PC-3 (cell line): ENCODE results near the gene HNRNPM. TPM values are rescaled to one million over a fixed set of nuclear protein-coding genes. Genes with fewer than 3 reads are reported as not detected.

ENCODE experiments used
- ATAC-seq: fragments of 200-7000 bp; cut with Tn5 transposase; 2 replicates; pipeline ENCODE4 v1.9.1; 2020; ENCODE audit warnings: mild to moderate bottlenecking, moderate library complexity
- BruUV-seq: library from RNA; stranded (reverse); fragments of 400-500 nt; replicated peaks from 2 replicates; lab custom pipeline; 2021; lab: Mats Ljungman, UMichigan
- CTCF ChIA-PET: fragments of 300-600 bp; sonication (Branson Sonifier 250); formaldehyde crosslinking; loops from one replicate; lab custom pipeline; 2022; ENCODE audit warnings: antibody characterized with exemption; lab: Charles Lee
- POLR2A ChIA-PET: fragments of 300-600 bp; sonication (Branson Sonifier 250); formaldehyde crosslinking; loops from one replicate; lab custom pipeline; 2022; ENCODE audit warnings: antibody characterized with exemption; ENCODE audit not compliant: unreplicated experiment; lab: Charles Lee
- DNase-seq: peaks from one replicate; pipeline ENCODE4 v3.0.0-alpha.2; 2015
- H2AFZ ChIP-seq: fragments of 300-600 bp; sonication (generic); 2 replicates; pipeline ENCODE4 v1.6.0; 2016; ENCODE audit warnings: antibody characterized with exemption, low read length
- H3F3A ChIP-seq: fragments of 300-600 bp; sonication (generic); one replicate; pipeline ENCODE4 v1.6.0; 2017; ENCODE audit warnings: antibody characterized with exemption, low read length, control low read depth, mild to moderate bottlenecking; ENCODE audit not compliant: unreplicated experiment
- H3K27ac ChIP-seq: fragments of 300-600 bp; sonication (generic); 2 replicates; pipeline ENCODE4 v1.5.1; 2016; ENCODE audit warnings: mild to moderate bottlenecking, low read length
- H3K27me3 ChIP-seq: fragments of 300-600 bp; sonication (generic); 2 replicates; pipeline ENCODE4 v1.6.1; 2016; ENCODE audit warnings: low read length, mixed read lengths
- H3K36me3 ChIP-seq: fragments of 300-600 bp; sonication (generic); 2 replicates; pipeline ENCODE4 v1.6.1; 2016; ENCODE audit warnings: low read depth, mixed run types, low read length, mixed read lengths
- H3K4me1 ChIP-seq: fragments of 300-600 bp; sonication (generic); 2 replicates; pipeline ENCODE4 v1.5.1; 2016; ENCODE audit warnings: low read length; ENCODE audit not compliant: insufficient read depth
- H3K4me2 ChIP-seq: fragments of 300-600 bp; sonication (generic); 2 replicates; pipeline ENCODE4 v1.6.0; 2016; ENCODE audit warnings: low read length
- H3K4me3 ChIP-seq: fragments of 300-600 bp; sonication (generic); 2 replicates; pipeline ENCODE4 v1.5.1; 2016; ENCODE audit warnings: mild to moderate bottlenecking, low read length, mixed read lengths
- H3K79me2 ChIP-seq: fragments of 300-600 bp; sonication (generic); 2 replicates; pipeline ENCODE4 v1.6.1; 2017; ENCODE audit warnings: low read length, mixed read lengths
- H3K9ac ChIP-seq: fragments of 300-600 bp; sonication (generic); 2 replicates; pipeline ENCODE4 v1.6.0; 2016; ENCODE audit warnings: mild to moderate bottlenecking, low read length
- H3K9me2 ChIP-seq: fragments of 300-600 bp; sonication (generic); replicated peaks from 2 replicates; pipeline ENCODE4 v1.6.1; 2016; ENCODE audit warnings: mixed run types, low read length, mixed read lengths
- H3K9me3 ChIP-seq: fragments of 300-600 bp; sonication (generic); 2 replicates; pipeline ENCODE4 v1.6.1; 2016; ENCODE audit warnings: low read length, mixed read lengths
- H4K20me1 ChIP-seq: fragments of 300-600 bp; sonication (generic); 2 replicates; pipeline ENCODE4 v1.6.1; 2016; ENCODE audit warnings: low read length, mixed read lengths
- EZH2 ChIP-seq: fragments of 300-600 bp; sonication (generic); IDR thresholded peaks from one replicate; pipeline ENCODE4 v1.6.1; 2017; ENCODE audit warnings: antibody characterized with exemption, mild to moderate bottlenecking, low read length; ENCODE audit not compliant: unreplicated experiment
- EZH2phosphoT487 ChIP-seq: fragments of 300-600 bp; sonication (generic); IDR thresholded peaks from 2 replicates; pipeline ENCODE4 v1.6.1; 2018; ENCODE audit warnings: mild to moderate bottlenecking, antibody characterized with exemption, low read length, borderline replicate concordance
- intact Hi-C: fragments of 100-400 bp; cut with micrococcal nuclease; formaldehyde crosslinking; loops from 2 replicates; pipeline ENCODE4 v1.9.0; 2023
- total RNA-seq: library from RNA; depleted of rRNA; stranded (reverse); fragments of >200 nt; gene quantifications from 2 replicates; pipeline ENCODE4 v1.2.3, GENCODE V29; 2014
- TF ChIP-seq, protein P1 (sequence below): fragments of 300-600 bp; sonication (generic); conservative IDR thresholded peaks from 2 replicates; pipeline ENCODE4 v1.5.1; 2017; ENCODE audit warnings: antibody characterized with exemption, low read depth, mild to moderate bottlenecking, low read length

HNRNPM gene
- total RNA-seq, 1 experiment from 2014 or later, result 165 TPM

DNA sequence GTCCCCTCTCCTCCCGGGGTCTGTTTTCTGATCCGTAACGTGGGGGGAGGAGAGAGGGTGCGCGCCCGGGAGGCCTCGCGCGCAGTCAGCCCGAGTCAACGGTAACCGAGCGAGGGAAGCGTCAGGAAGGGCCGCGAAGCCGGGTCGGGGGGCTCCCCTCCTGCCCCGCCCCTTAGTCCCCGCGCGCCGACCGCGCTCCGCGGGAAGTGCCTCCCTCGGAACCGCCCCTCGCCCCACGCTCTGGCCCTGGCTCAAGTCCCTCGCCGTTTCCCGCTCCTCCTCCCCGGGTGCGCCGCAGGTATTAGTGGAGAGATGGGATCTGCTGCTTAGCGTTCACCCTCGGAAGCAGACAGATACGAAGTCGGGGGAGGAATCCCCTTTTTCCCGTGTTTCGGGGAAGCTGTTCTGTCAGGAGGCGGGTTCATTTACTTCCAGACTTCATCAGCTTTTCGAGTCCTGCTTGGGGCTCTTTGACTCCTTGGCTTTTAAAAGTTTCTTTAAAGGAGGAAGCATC lies 770 bp downstream of the HNRNPM start:
- ATAC-seq (peak; percentile 12), DNase-seq (peak; percentile 46)
- intact Hi-C loops, result no loop called here
- ChIA-PET CTCF (no interaction called here), POLR2A (interaction anchor here (0.5 kb wide), 1 partner anchor 104 kb away, joined by 3 read pairs; no protein-coding TSS in a partner anchor)
- TF ChIP-seq EZH2 (no peak), EZH2phosphoT487 (no peak)
- TF ChIP-seq, protein P1, sequence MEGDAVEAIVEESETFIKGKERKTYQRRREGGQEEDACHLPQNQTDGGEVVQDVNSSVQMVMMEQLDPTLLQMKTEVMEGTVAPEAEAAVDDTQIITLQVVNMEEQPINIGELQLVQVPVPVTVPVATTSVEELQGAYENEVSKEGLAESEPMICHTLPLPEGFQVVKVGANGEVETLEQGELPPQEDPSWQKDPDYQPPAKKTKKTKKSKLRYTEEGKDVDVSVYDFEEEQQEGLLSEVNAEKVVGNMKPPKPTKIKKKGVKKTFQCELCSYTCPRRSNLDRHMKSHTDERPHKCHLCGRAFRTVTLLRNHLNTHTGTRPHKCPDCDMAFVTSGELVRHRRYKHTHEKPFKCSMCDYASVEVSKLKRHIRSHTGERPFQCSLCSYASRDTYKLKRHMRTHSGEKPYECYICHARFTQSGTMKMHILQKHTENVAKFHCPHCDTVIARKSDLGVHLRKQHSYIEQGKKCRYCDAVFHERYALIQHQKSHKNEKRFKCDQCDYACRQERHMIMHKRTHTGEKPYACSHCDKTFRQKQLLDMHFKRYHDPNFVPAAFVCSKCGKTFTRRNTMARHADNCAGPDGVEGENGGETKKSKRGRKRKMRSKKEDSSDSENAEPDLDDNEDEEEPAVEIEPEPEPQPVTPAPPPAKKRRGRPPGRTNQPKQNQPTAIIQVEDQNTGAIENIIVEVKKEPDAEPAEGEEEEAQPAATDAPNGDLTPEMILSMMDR, result no peak
- H3K4me2 ChIP-seq, result peak overlapping the region; percentile 97
- no peaks in the 10 kb centered on the region for H3F3A ChIP-seq
- peak overlapping the region; percentile 88 for H3K4me3 ChIP-seq
- peak overlapping the region; percentile 53; the same call in 1 of the 2 replicates for H2AFZ ChIP-seq
- BruUV-seq, result no TSS peak
- H3K27me3 ChIP-seq, result no peaks in the 10 kb centered on the region
- H3K27ac ChIP-seq, result peak overlapping the region; percentile 63
- H3K9me2 ChIP-seq, result no peaks in the 10 kb centered on the region
- no peaks in the 10 kb centered on the region for H3K9me3 ChIP-seq
- H3K36me3 ChIP-seq, result peaks cover 21% of the 10 kb centered on the region
- H4K20me1 ChIP-seq, result peaks cover 45% of the 10 kb centered on the region
- H3K4me1 ChIP-seq, result peaks cover 35% of the 10 kb centered on the region
- peak overlapping the region; percentile 99 for H3K9ac ChIP-seq
- H3K79me2 ChIP-seq, result peaks cover 58% of the 10 kb centered on the region

DNA sequence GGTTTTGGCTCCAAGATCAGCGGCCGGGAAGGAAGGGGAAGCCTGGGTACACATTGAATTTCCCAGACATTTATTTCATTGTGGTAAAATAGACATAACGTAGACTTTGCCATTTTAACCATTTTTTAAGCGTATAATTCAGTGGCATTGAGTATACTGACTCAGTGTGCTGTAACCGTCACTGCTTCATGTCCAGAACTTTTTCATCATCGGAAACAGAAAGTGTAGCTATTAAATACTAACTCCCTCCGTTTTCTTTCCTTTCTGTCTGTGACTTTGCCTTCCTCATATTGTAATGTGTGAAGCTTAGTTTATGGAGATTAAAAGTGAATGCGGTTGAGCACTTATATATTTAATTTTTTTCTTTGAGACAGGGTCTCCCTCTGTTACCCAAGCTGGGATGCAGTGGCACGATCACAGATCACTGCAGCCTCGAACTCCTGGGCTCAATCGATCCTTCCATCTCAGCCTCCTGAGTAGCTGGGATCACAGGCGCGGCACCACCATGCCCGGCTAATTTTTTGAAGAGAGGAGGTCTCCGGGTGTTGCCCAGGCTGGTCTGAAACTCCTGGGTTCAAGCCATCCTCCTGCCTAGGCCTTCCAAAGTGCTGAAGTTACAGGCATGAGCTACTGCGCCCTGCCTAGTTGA lies 1.4 kb downstream of the HNRNPM start:
- BruUV-seq, result TSS peak; percentile 48

More for the DNA sequence above, 1.4 kb downstream of the HNRNPM start:
- H3K27ac ChIP-seq, result 0 out of 2 replicates have a peak overlapping the region, but pooled peaks have one; percentile 63
- ChIA-PET CTCF (no interaction called here), POLR2A (no interaction called here)
- H4K20me1 ChIP-seq, result peaks cover 47% of the 10 kb centered on the region
- ATAC-seq, result no peak
- peaks cover 21% of the 10 kb centered on the region for H3K36me3 ChIP-seq
- H3F3A ChIP-seq, result peaks cover under 1% of the 10 kb centered on the region
- intact Hi-C loops, result no loop called here
- H3K4me2 ChIP-seq, result peak overlapping the region; percentile 97
- peaks cover 37% of the 10 kb centered on the region for H3K4me1 ChIP-seq
- H3K27me3 ChIP-seq, result no peaks in the 10 kb centered on the region
- H3K9me3 ChIP-seq, result no peaks in the 10 kb centered on the region
- no peaks in the 10 kb centered on the region for H3K9me2 ChIP-seq
- peak overlapping the region; percentile 88 for H3K4me3 ChIP-seq
- H3K9ac ChIP-seq, result peak overlapping the region; percentile 99
- TF ChIP-seq EZH2, result no peak
- TF ChIP-seq, protein P1, result no peak
- no peak for TF ChIP-seq EZH2phosphoT487
- no peak overlapping the region for H2AFZ ChIP-seq
- no peak for DNase-seq
- peaks cover 64% of the 10 kb centered on the region for H3K79me2 ChIP-seq
